GM12872 (cell line): Measurements from ENCODE around the gene SCNM1.

Experiments used
- CTCF ChIP-seq: IDR thresholded peaks from 3 replicates; pipeline ENCODE4 v1.5.1; 2011; ENCODE audit warnings: low read depth, mild to moderate bottlenecking, low read length, moderate library complexity; ENCODE audit not compliant: insufficient read depth

SCNM1 gene

GRCh38 chr1:151189637-151190445 lies 23.9 kb downstream of the SCNM1 start, which contains the start of gene VPS72:
Gene VPS72, minus strand, starts transcription at chr1:151190197. Its CDS starts 76 bp downstream, at chr1:151190121.
- TF ChIP-seq CTCF = no peak

GRCh38 chr1:151192047-151192446 lies 26.1 kb downstream of the SCNM1 start:
- no peak for TF ChIP-seq CTCF

GRCh38 chr1:151193304-151193703 lies 27.4 kb downstream of the SCNM1 start:
- TF ChIP-seq CTCF = no peak

GRCh38 chr1:151193856-151194255 lies 27.9 kb downstream of the SCNM1 start:
- no peak for TF ChIP-seq CTCF

GRCh38 chr1:151196292-151196800 lies 30.4 kb downstream of the SCNM1 start:
- peak; percentile 47; the same call in 2 of the 3 replicates for TF ChIP-seq CTCF

GRCh38 chr1:151197863-151198253 lies 31.9 kb downstream of the SCNM1 start:
- TF ChIP-seq CTCF = no peak

GRCh38 chr1:151198254-151199127 lies 32.5 kb downstream of the SCNM1 start, which contains the start of gene PIP5K1A:
Gene PIP5K1A, plus strand, starts transcription at chr1:151198552. Its CDS starts 445 bp downstream, at chr1:151198997.
- no peak for TF ChIP-seq CTCF
